HUDEP-2 (cell line): ENCODE data around the gene WNT9B.
A peak's percentile ranks its signal among the peaks of the same experiment; 100 is the strongest.

Experiments used
- DNase-seq, 76 experiments: peaks; one replicate each; lab custom pipeline; 2025; ENCODE audit not compliant: unreplicated experiment in 76 of 76; lab: John Stamatoyannopoulos, UW

WNT9B gene

DNA sequence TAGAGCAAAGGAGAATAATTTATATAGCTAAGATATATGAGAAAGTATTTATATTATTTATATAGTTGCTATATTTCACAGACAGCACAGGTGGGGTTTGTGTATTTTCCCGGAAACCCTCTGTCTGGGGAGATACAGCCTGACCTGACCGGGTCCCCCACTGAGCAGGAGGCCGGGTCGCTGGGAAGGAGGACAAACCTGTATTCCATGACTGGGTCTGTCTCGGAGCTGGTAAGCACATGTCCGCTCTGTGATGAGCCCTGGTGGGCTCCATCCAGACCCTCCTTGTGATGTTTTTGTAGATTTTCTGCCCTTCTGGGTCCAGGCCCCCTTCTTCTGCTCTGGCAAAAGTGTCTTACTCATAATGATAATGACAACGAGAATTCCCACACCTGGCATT, 27.7 kb downstream of the WNT9B start:
- no peak for DNase-seq

DNA sequence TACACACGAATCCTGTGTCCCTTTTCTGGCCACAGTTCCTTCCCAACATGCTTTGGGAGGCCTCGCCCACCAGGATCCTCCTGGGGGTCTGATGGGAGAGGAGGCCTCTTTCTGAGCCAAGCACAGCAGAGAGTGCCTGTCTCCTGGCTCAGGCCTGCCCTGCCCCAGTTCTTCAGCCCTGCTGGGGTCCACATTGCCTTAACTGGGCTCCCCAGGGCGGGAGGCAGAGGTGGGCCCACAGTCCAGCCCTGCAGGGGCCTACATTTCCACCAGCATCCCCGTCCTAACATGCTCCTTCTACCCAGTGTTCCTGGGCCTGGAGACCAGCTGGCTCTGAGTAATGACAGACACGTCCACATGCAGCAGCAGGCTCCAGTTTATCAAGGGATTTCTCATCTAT, 29.6 kb downstream of the WNT9B start:
- no peak for DNase-seq

DNA sequence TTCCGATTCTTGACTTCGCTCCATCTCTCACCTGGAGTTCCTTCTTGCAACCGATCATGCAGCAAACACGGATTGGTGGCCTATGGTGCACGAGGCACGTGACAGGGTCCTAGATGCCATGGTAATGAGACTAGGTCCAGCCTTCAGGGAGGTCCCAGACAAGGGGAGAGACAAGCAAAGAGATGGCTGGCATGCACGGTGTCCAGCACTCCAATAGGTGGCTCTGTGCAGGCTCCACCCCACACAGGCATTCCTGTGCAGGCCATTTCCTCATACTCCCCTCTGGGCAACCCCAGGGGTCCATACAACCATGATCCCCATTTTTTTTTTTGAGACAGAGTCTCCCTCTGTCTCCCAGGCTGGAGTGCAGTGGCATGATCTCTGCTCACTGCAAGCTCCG, 31.3 kb downstream of the WNT9B start:
- DNase-seq, result no peak

DNA sequence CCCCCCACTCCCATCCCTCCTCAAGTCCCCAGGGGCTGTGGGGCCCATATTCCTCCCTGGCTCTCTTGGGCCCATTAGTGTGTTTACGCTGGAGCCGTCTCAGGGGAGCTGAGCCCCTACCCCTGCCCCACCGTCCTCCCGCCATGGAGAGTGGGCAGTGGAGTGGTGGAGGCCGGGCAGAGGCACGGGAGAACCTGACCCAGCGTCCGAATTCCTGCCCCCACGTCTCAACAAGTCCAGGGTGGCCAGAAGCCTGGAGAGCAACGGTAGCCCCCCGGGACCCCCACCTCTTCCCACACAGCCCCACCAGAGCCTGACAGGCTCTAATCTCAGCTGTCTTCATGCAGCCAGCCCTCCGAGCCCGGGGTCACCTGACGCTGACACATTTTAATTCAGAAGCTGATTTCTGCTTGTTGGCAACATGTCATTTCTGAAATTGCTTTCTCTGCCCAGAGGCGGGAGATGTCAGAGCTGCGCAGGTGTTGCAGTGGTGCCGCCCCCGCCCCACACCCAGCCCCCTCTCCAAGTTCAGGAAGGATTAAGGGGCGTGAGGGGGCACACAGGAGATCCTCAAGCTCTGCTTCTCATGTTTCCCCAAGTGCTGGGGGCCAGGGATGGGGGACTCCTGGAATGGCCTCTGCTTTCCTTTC, 32.6 kb downstream of the WNT9B start:
- no peak for DNase-seq

DNA sequence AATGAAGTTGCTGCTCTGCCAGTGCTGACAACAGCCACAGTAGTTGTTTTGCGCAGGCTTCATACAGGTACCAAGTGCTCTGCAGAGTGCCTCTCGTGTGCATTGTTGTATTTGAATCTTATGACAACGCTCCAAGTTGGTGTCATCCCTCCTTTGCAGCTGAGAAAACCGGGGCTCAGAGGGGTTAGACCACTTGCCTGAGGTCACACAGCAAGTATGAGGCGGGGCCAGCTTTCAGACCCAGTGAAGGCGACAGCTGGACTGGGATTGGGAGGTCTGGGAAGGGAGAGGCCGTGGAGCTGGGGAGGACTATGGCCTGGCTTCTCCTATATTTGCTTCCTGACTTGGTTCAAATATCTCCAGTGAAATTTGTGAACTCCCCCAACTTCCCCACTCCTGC, 33.2 kb downstream of the WNT9B start:
- DNase-seq, result no peak

DNA sequence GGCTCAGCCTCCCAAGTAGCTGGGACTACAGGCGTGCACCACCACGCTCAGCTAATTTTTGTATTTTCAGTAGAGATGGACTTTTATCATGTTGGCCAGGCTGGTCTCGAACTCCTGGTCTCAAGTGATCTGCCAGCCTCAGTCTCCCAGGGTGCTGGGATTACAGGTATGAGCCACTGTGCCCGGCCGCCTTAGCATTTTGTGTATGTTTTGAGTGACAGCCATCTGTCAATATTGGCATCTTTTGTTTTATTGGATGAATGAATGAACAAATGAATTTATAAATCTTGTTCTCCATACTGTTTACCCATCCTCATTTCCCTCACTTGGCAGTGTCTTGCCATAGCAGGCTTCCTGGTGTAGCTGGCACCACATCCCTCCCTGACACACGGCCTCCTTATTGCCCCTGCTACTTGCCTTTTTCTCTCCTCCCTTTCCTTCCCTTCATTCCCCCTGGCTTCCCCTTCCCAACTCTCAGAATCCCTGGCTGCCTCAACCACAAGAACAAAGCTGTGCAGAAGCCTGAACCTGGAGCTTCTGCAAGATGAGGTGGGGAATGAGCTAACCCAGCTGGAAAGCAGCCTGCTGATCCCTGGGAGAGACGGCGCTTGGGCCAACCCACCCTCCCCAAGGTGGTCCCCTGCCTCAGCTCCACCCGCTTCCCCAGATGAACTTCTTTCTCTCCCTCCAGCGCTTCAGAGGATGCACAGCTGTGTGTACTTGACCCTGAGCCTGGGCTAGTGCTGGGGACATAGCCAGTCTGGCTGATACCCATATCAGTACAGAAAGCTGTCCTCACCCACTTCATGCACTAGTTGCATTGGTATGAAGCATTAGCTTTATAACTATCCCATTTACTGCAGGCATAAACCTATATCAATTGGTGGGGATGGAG, 34.3 kb downstream of the WNT9B start:
- DNase-seq, result no peak

DNA sequence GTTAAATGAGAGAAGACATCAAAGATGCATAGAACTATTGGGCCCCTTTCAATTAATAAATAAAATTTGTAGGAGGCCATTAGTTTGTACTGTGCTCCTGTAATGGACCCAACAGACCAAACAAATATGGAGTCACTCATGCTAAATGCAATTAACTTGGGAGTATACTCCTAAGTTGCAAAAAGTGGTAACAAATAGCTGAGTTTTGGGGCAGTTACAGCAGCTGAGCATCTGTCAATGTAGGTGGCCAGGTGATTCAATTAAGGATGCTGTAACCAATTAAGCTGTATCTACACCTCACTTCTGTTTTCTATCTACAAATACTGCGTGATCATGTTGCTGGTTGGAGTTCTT, 34.9 kb downstream of the WNT9B start:
- DNase-seq, result no peak

DNA sequence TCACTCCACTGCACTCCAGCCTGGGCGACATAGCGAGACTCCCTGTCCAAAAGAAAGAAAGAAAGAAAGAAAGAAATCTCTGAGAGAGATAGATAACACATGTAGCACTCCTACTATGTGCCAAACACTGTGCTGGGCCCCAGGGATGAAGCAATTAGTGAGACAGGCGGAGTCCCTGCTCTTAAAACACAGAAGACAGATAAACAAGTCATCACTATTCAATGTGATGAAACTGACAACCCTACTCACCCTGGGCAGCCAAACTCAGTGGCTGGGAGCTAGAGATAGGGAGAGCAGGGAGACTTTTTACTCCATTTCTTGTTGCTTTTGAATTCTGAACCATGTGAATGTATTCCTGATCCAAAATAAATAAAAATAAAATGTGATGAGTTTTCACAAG, 36.3 kb downstream of the WNT9B start:
- peak in 15 of 76 experiments; percentile 5 to 48 (median 21) for DNase-seq

DNA sequence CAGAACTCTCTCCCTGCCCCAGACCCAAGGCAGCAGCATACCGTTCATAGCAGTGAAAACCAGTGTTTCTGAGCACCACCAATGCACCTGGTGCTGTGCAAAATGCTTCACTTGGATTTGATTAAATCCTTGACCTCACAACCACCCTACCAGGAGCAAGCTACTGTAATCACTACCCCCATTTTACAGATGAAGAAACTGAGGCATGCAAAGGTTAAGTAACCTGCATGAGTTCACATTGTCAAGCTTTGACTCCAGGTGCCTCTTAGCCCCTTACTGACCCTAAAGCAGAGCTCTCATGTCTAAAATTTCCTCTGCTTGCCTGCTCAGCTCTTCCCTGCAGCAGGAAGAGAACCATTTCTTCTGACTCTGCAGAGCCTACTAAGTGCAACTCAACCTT, 37.3 kb downstream of the WNT9B start:
- DNase-seq, result no peak

DNA sequence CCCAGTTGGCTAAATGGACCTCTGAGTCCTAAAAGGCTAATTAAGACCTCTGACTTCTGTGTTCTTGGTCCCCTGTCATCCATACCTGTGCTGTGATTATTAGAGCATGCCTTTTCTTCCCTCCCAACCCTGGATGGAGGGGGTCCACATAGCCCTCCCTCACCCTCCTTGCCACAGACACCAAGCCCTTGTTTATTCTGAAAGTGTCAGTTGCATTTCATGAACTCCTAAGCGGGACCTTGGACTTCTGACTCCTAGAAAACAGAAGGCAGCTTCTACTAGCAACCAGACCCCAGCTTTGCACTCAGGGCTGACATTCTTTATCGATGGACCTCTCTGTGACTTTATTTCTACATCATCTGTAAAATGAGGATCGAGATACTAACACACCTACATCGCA, 38.1 kb downstream of the WNT9B start:
- DNase-seq, result no peak

DNA sequence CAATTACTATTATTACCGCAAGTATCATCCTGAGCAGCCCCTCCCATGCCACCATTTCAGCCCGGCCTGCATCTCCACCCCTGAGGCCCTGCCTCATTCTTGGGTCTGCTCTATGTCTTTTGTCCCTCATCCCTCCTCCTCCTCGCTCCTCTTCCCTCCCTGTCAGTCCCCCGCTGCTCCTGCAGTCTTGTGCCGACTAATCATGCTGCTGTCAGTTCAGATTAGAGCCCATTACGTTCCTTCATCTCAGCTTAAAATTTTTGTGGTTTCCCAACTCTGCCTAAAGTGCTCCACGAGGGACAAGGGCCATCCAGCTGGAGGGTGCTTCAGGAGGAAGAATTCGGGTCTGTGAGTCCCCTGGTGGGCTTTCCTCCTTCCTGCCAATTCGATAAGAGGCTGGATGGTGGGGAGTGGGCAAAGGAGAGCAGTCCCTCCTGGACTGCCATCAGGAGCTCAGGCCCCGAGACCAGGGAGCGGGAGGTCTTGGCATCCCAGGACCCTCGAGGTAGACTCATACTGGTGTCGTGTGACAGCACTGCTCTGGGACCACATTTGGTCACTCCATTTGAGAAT, 38.7 kb downstream of the WNT9B start:
- no peak for DNase-seq

DNA sequence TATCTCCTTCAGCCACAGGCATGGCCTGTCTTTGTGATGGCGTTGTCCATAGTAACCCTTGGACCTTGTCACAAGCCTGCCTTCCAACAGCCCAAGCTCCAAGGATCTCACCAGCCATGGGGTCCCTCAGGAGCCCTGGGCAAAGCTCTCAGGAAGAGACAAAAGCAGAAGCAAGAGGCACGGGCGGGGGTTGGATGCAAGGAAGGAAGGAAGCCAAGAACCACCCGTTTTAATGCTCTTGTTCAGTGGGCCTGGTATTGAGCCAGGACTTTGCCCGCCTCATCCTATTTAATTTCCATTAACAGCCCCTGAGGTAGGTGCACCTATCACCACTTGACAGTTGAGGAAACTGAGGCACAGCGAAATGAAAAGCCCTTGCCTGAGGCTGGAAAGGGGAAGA, 39.3 kb downstream of the WNT9B start:
- no peak for DNase-seq

DNA sequence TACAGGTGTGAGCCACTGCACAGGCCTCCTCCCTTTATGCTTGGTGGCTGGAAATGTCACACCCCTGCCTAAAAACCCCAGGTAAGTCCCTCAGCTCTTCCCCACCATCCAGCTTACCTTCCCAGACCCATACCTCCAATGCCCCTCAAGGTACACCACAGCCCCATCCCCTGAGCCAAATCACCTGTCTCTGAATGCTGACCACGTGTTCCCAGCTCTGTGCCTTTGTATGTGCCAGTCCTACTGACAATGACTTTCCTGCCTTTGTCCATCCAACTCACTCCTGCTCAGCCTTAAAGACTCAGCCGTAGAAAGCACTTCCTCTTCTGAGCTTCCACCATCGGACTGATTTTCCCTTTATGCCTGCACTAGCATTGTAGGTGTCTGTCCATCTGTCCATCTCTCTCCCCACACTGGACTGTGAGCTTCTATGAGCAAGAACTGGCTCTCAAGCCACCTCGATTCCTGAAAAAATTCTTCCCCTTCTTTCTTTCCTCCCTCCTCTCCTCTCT, 40.9 kb downstream of the WNT9B start:
- no peak for DNase-seq

DNA sequence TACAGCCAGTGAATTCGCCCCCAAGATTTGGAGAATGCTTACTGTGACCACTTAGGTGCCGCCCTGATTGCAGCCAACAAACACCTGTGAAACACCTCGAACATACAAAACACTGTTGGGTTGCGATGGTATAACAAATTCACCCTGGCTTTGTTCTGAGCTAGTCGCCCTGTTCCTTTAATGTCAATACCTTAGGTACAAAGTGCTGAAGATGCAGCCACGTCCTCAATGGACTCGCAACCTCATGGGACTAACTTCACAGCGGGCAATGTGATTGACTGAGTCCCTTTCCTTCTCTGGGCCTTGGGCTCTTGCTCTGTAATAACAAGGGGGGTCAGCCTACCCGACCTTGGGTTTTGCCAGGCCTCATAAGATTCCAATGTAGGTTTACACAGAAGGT, 42.6 kb downstream of the WNT9B start:
- no peak for DNase-seq

DNA sequence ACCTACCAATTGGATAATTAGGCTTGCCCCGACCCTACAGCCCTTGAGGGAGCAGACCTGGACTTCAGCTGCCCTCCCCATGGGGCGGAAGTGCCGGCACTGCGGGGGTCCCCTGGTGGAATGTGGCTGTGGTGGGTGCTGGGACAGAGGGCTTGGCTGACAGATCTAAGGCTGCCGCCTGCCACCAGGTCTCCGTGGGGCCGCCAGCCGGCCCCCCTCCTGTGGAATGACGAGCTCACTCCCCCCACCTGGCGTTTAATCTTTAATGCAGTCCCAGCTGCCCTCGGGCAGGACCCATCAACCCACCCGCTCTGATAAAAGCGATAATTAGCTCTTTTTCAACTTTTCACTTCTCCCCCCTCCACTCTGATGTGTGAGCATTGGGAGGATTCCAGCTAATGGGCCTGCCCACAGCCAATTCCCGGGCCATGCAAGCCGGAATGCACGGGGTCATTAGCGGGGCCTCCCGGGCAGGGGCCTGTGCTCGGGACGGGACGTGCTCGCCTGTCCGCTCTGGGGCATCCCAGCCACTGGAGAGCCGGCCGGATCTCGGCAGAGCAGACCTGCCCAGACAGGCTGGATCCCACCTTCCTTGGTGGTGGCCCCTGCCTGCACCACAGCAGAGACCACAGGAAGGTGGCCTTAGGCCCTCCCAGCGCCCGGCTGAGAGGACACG, 43.2 kb downstream of the WNT9B start:
- no peak for DNase-seq

DNA sequence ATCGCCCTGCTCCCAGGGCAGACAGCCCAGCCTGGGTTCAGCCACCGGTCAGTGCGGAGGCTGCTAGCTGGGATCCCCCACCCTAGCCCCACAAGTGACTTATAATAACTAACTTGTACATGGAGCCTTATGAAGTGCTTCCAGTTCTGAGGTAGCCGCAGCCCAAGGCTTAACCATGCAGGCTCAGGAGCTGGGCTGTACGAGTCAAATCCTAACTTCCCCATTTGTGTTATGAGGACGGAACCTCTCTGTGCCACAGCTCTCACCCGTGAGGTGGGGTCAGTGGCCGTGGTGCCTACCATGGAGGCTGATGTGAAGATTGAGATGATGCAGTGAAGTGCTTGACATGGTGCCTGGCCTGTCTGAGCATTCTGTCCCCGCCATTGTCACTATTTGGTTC, 43.8 kb downstream of the WNT9B start:
- no peak for DNase-seq

DNA sequence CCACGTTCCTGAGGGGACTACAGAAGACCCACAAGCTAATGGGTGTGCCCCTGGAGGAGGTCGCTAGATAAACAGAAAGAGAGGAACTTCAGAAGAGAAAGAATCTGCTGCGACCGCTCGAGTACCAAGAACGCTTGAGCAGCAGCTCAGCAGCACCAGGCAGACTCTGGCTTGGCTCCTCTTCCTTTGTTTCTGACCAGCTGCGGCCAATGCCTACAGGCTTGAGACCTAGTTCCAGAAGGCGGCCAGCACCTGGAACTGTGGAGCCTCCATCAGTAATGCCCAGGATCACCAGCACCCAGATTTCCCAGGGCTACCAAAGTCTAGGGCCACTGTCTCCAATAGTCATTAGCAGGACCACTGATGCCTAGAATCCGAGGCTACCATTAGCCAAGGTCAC, 45.6 kb downstream of the WNT9B start:
- DNase-seq, result no peak

DNA sequence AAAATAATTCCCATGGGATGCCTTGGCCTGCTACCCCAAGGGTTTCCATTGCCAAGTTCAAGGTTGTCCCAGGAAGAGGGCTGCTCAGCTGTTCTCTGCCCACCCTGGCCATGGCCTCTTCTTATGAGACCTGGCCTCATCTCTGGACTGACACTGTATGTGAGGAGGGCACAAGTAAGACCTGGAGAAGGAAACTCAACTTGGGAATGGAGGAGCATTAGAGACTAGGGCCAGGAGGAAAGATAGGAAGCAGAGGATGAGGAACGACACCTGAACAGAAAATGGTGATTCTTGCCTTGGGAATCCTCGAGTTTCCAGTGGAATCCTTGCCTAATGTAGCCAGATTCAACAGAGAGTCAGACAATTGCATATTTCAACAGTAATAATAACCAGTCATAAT, 47.0 kb downstream of the WNT9B start:
- DNase-seq, result no peak

DNA sequence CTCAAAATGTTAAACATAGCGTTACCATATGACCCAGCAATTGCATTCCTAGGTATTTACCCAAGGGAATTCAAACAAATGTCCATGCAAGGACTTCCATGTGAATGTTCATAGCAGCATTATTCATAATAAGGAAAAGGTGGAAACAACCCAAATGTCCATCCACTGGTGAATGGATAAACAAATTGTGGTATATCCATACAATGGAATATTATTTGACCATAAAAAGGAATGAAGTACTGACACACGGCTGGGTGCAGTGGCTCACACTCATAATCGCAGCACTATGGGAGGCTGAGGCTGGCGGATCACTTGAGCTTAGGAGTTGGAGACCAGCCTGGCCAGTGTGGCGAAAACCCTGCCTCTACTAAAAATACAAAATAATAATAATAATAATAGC, 47.5 kb downstream of the WNT9B start:
- DNase-seq, result no peak

DNA sequence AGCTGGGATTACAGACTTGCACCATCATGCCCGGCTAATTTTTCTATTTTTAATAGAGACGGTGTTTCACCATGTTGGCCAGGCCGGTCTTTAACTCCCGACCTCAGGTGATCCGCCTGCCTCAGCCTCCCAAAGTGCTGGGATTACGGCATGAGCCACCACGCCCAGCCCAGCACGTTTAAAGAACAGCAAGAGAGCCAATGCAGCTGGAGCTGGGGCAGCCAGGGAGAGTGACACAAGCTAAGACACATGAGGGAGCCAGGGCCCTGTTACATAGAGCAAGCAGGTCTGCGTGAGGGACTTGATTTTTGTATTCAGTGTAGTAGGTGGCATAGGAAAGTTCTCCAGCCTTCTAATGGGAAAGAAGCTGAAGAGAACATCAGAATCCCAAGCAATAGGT, 49.9 kb downstream of the WNT9B start:
- DNase-seq, result no peak
